Activated B cell treated with CpG ODN at 0.5 μM for 24 hours (primary cell): ENCODE data around the gene CCDC43. TPM values are rescaled to one million over a fixed set of nuclear protein-coding genes. Genes with fewer than 3 reads are reported as not detected.

Experiments
- ATAC-seq: fragments of 200-7000 bp; cut with Tn5 transposase; one replicate; pipeline ENCODE4 v1.10.0; 2021; ENCODE audit warnings: low read depth, mild to moderate bottlenecking, moderate library complexity
- CTCF ChIA-PET: fragments of 350-600 bp; sonication (Branson Sonifier 250); formaldehyde crosslinking; loops from one replicate; lab custom pipeline; 2021; ENCODE audit warnings: antibody characterized with exemption; lab: Charles Lee
- POLR2A ChIA-PET: fragments of 350-600 bp; sonication (Branson Sonifier 250); formaldehyde crosslinking; loops from one replicate; lab custom pipeline; 2021; ENCODE audit warnings: antibody characterized with exemption; lab: Charles Lee
- DNase-seq: peaks from one replicate; pipeline ENCODE4 v3.0.0; 2022
- H3K27ac Mint-ChIP-seq: one replicate; pipeline ENCODE4 v1.8.0; 2020; ENCODE audit warnings: mixed read lengths
- H3K27me3 Mint-ChIP-seq: one replicate; pipeline ENCODE4 v1.8.0; 2021; ENCODE audit warnings: mixed read lengths
- H3K36me3 Mint-ChIP-seq: one replicate; pipeline ENCODE4 v1.8.0; 2021; ENCODE audit warnings: low read depth, mixed read lengths
- H3K4me1 Mint-ChIP-seq: one replicate; pipeline ENCODE4 v1.8.0; 2021; ENCODE audit warnings: mixed read lengths
- H3K4me3 Mint-ChIP-seq: one replicate; pipeline ENCODE4 v1.8.0; 2020; ENCODE audit warnings: mild to moderate bottlenecking, mixed read lengths
- H3K9me3 Mint-ChIP-seq: one replicate; pipeline ENCODE4 v1.8.0; 2020; ENCODE audit warnings: mixed read lengths
- intact Hi-C: fragments of 100-400 bp; cut with micrococcal nuclease; formaldehyde crosslinking; loops from one replicate; pipeline ENCODE4 v1.15.1; 2024
- total RNA-seq: library from RNA; stranded (reverse); gene quantifications from 2 replicates; pipeline ENCODE4 v1.2.3, GENCODE V29; 2022
- TF ChIP-seq, protein P1 (sequence below): fragments of 200-600 bp; IDR thresholded peaks from one replicate; pipeline ENCODE4 v1.8.0; 2022; ENCODE audit warnings: antibody characterized with exemption, mild to moderate bottlenecking

The CCDC43 gene
- total RNA-seq, 1 donor from 2014 or later: 22.4 TPM

DNA sequence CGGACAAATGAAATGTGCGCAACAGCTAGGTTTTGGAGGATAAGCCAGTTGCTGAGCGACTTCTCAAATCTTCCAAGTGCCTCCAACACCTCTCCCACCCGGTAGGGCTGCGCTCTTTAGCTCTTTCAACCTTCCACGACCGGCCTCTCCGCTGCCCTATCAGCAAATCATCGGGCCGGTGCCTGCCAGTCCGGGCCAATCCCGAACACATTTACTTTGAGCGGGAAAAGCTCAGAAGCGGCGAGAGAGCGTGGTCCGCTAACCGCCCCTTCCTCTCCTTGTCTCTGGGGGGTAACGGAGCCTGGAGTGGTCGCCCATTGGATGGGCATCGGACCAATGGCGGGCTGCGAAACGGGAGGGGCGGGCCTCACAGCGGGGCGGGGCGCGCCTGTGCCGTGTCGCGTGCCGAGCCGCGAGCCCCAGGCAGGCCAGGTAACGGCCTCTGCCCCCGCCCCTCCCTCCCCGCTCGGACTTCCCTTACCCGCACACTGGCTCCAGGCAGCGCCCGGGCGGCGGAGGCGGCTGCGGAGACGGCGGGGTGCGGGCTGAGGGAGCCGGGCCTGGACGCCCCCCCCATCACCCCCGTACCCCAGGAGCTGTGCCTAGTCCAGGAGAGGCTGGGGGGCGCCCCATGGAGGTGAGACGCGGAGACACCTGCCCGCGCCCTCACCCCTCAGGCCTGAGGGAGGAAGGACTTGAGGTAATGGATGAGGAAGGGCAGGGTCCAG is 33.4 kb downstream of the CCDC43 start, which contains the start of gene MEIOC:
Gene MEIOC, plus strand, starts transcription at position 486 of the 728 bp plus-strand sequence. Its CDS starts 146 bp downstream, at position 632.
- peak within 1 kb of the TSS; percentile 79 for H3K4me3 Mint-ChIP-seq
- TF ChIP-seq, protein P1, sequence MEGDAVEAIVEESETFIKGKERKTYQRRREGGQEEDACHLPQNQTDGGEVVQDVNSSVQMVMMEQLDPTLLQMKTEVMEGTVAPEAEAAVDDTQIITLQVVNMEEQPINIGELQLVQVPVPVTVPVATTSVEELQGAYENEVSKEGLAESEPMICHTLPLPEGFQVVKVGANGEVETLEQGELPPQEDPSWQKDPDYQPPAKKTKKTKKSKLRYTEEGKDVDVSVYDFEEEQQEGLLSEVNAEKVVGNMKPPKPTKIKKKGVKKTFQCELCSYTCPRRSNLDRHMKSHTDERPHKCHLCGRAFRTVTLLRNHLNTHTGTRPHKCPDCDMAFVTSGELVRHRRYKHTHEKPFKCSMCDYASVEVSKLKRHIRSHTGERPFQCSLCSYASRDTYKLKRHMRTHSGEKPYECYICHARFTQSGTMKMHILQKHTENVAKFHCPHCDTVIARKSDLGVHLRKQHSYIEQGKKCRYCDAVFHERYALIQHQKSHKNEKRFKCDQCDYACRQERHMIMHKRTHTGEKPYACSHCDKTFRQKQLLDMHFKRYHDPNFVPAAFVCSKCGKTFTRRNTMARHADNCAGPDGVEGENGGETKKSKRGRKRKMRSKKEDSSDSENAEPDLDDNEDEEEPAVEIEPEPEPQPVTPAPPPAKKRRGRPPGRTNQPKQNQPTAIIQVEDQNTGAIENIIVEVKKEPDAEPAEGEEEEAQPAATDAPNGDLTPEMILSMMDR: no peak
- POLR2A ChIA-PET: interaction anchor here (0.5 to 1.1 kb wide), 2 partner anchors 33 to 1346 kb away, joined by 4 to 6 read pairs; partner anchors contain the start of gene CCDC43

DNA sequence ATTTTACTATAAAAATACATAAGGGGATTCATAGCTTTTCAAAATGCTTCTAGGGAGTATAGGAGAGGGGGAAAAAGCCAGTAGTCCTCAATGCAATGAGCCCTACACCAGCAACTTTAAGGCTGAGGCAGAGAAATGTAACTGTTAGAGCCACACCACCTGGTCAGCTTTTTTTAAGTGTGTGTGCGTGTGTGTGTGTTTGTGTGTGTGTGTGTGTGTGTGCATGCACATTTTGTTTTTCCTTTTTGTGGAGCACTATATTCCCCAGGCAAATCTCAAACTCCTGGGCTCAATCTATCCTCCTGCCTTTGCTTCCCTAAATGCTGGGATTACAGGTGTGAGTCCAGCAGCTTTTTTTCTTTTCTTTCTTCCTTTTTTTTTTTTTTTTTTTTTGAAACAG is 35.6 kb downstream of the CCDC43 start:
- H3K9me3 Mint-ChIP-seq: no peaks in the 10 kb centered on the region
- H3K36me3 Mint-ChIP-seq: no peaks in the 10 kb centered on the region
- DNase-seq: no peak
- H3K27ac Mint-ChIP-seq: no peak overlapping the region
- TF ChIP-seq, protein P1: no peak
- H3K27me3 Mint-ChIP-seq: peaks cover 22% of the 10 kb centered on the region
- POLR2A ChIA-PET: no interaction called here
- CTCF ChIA-PET: no interaction called here
- peaks cover 2% of the 10 kb centered on the region for H3K4me1 Mint-ChIP-seq
- no peak for ATAC-seq
- H3K4me3 Mint-ChIP-seq: no peak overlapping the region
- intact Hi-C loops: no loop called here

More for the DNA sequence above, 33.4 kb downstream of the CCDC43 start, which contains the start of gene MEIOC:
- ATAC-seq (peak; percentile 96), DNase-seq (peak; percentile 27)
- Mint-ChIP-seq H3K27me3 (peaks cover 19% of the 10 kb centered on the region), H3K9me3 (no peaks in the 10 kb centered on the region), H3K27ac (no peak within 1 kb of the TSS), H3K36me3 (no peaks in the 10 kb centered on the region), H3K4me1 (peaks cover 2% of the 10 kb centered on the region)
- intact Hi-C loops: loop anchor here (1.0 kb wide), 1 partner anchor 99 kb away; the partner anchor contains the start of gene FZD2
- CTCF ChIA-PET: interaction anchor here (1.0 kb wide), 1 partner anchor 122 kb away, joined by 3 read pairs; no protein-coding TSS in a partner anchor

DNA sequence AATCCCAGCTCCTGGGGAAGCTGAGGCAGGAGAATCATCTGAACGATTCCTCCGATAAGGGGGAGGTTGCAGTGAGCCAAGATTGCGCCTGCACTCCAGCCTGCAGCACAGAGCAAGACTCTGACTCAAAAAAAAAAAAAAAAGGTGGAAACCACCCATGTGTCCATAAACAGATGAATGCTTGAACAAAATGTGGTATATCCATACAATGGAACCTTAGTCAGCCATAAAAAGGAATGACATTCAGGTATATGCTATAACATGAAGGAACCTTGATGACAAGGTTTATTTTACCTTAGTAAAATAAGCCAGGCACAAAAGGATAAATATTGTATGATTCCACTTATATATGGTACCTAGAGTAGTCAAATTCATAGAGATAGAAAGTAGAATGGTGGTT is 36.2 kb downstream of the CCDC43 start:
- Mint-ChIP-seq H3K4me1 (peaks cover 2% of the 10 kb centered on the region), H3K36me3 (no peaks in the 10 kb centered on the region), H3K4me3 (no peak overlapping the region), H3K27me3 (peaks cover 22% of the 10 kb centered on the region), H3K9me3 (no peaks in the 10 kb centered on the region), H3K27ac (no peak overlapping the region)
- intact Hi-C loops: no loop called here
- CTCF ChIA-PET: no interaction called here
- POLR2A ChIA-PET: no interaction called here
- TF ChIP-seq, protein P1: no peak
- ATAC-seq (no peak), DNase-seq (no peak)

- DNase-seq: no peak
- no peak for ATAC-seq
- no peaks in the 10 kb centered on the region for H3K36me3 Mint-ChIP-seq
- H3K27ac Mint-ChIP-seq: no peak overlapping the region
- no peaks in the 10 kb centered on the region for H3K9me3 Mint-ChIP-seq
- ChIA-PET POLR2A (no interaction called here), CTCF (no interaction called here)
- TF ChIP-seq, protein P1: no peak
- H3K27me3 Mint-ChIP-seq: peaks cover 22% of the 10 kb centered on the region
- no peak overlapping the region for H3K4me3 Mint-ChIP-seq
- intact Hi-C loops: no loop called here
- H3K4me1 Mint-ChIP-seq: peaks cover 2% of the 10 kb centered on the region
These were observed 36.8 kb downstream of the CCDC43 start for GRCh38 chr17:44652727-44653126.

DNA sequence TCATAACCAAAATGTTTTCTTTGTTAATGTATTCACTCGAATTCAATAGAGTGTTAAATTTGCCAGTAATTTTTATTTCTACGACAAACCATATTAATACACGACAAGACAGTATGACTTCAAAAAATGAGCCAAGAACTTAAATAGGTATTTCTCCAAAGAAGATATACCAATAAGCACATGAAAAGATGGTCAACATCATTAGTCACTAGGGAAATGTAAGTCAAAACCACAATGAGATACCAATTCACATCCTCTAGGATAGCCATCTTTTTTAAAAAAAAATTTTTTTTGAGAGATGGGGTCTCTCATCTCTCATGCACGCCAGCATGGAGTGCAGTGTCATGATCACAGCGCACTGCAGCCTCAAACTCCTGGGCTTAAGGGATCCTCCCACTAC is 38.3 kb downstream of the CCDC43 start:
- Mint-ChIP-seq H3K27ac (no peak overlapping the region), H3K27me3 (peaks cover 21% of the 10 kb centered on the region), H3K36me3 (no peaks in the 10 kb centered on the region), H3K4me3 (no peak overlapping the region), H3K9me3 (no peaks in the 10 kb centered on the region), H3K4me1 (peaks cover 2% of the 10 kb centered on the region)
- TF ChIP-seq, protein P1: no peak
- CTCF ChIA-PET: no interaction called here
- ATAC-seq: no peak
- intact Hi-C loops: no loop called here
- no peak for DNase-seq
- POLR2A ChIA-PET: no interaction called here
